ENCODE data around the gene DNM3.

Gene DNM3

GRCh38 chr1:172289448-172289847 is 448.1 kb downstream of the DNM3 start:
- Histone ChIP-seq H4K8ac (ENCODE audit: low read length) (no peak overlapping the region), H3K4me3 (ENCODE audit: insufficient read depth in 1 of 2, low read depth in 1 of 2, low read length in 2 of 2) (no peak overlapping the region), H3K27me3 (ENCODE audit: control insufficient read depth in 1 of 2, insufficient read depth in 1 of 2, low read length in 2 of 2) (no peaks in the 10 kb centered on the region), H3K14ac (ENCODE audit: low read length in 2 of 2) (no peak overlapping the region), H3K79me1 (replicated peaks; ENCODE audit: low read length, poor library complexity, severe bottlenecking) (peaks cover 6% of the 10 kb centered on the region), H3K18ac (ENCODE audit: low read depth in 1 of 2, low read length in 2 of 2) (no peak overlapping the region), H2BK15ac (ENCODE audit: low read depth, poor library complexity, severe bottlenecking) (no peak overlapping the region), H2BK120ac (ENCODE audit: low read depth, low read length) (no peak overlapping the region), H3K9ac (ENCODE audit: low read length) (no peak overlapping the region), H3K27ac (ENCODE audit: low read length, poor library complexity, severe bottlenecking) (no peak overlapping the region), H3K23ac (ENCODE audit: low read length in 2 of 2) (no peak overlapping the region), H4K91ac (ENCODE audit: low read length) (no peak overlapping the region), H3K36me3 (ENCODE audit: control insufficient read depth in 1 of 2, insufficient read depth in 2 of 2, low read depth in 1 of 2, low read length in 2 of 2) (no peaks in the 10 kb centered on the region), H3K4ac (ENCODE audit: low read depth in 1 of 2, low read length in 2 of 2) (no peak overlapping the region), H2AFZ (ENCODE audit: low read depth, low read length) (no peak overlapping the region), H2BK5ac (ENCODE audit: low read depth, low read length, poor library complexity, severe bottlenecking) (no peak overlapping the region), H3K9me3 (ENCODE audit: control insufficient read depth, low read length) (no peaks in the 10 kb centered on the region), H2AK5ac (ENCODE audit: low read length, severe bottlenecking) (no peak overlapping the region), H3K4me2 (ENCODE audit: low read length, poor library complexity, severe bottlenecking) (no peak overlapping the region), H2BK12ac (ENCODE audit: low read length in 2 of 2) (no peak overlapping the region), H3K4me1 (ENCODE audit: control insufficient read depth, insufficient read depth, low read depth, low read length) (no peaks in the 10 kb centered on the region)
- no CpG with 5 or more reads among the region's 2 CpGs for WGBS
- no peak for DNase-seq

- peaks cover 5% of the 10 kb centered on the region for H3K79me1 ChIP-seq (replicated peaks; ENCODE audit: low read length, poor library complexity, severe bottlenecking)
- peak overlapping the region; percentile 73 for H4K91ac ChIP-seq (ENCODE audit: low read length)
- no peaks in the 10 kb centered on the region for H3K4me1 ChIP-seq (ENCODE audit: control insufficient read depth, insufficient read depth, low read depth, low read length)
- H3K14ac ChIP-seq (ENCODE audit: low read length in 2 of 2) = no peak overlapping the region
- no peak overlapping the region for H3K4me3 ChIP-seq (ENCODE audit: insufficient read depth in 1 of 2, low read depth in 1 of 2, low read length in 2 of 2)
- no peak for DNase-seq
- no peaks in the 10 kb centered on the region for H3K27me3 ChIP-seq (ENCODE audit: control insufficient read depth in 1 of 2, insufficient read depth in 1 of 2, low read length in 2 of 2)
- no peak overlapping the region for H2BK15ac ChIP-seq (ENCODE audit: low read depth, poor library complexity, severe bottlenecking)
- no peak overlapping the region for H3K27ac ChIP-seq (ENCODE audit: low read length, poor library complexity, severe bottlenecking)
- peak overlapping the region in 1 of 2 experiments; percentile 85 for H2BK12ac ChIP-seq (ENCODE audit: low read length in 2 of 2)
- H3K9ac ChIP-seq (ENCODE audit: low read length) = no peak overlapping the region
- 100% methylated on average over 3 of the region's 3 CpGs for WGBS
- H3K9me3 ChIP-seq (ENCODE audit: control insufficient read depth, low read length) = no peaks in the 10 kb centered on the region
- no peak overlapping the region for H4K8ac ChIP-seq (ENCODE audit: low read length)
- H3K4me2 ChIP-seq (ENCODE audit: low read length, poor library complexity, severe bottlenecking) = no peak overlapping the region
- H2BK5ac ChIP-seq (ENCODE audit: low read depth, low read length, poor library complexity, severe bottlenecking) = no peak overlapping the region
- no peak overlapping the region for H2BK120ac ChIP-seq (ENCODE audit: low read depth, low read length)
- no peak overlapping the region for H2AFZ ChIP-seq (ENCODE audit: low read depth, low read length)
- no peak overlapping the region for H2AK5ac ChIP-seq (ENCODE audit: low read length, severe bottlenecking)
- H3K18ac ChIP-seq (ENCODE audit: low read depth in 1 of 2, low read length in 2 of 2) = peak overlapping the region in 1 of 2 experiments; percentile 25
- no peaks in the 10 kb centered on the region for H3K36me3 ChIP-seq (ENCODE audit: control insufficient read depth in 1 of 2, insufficient read depth in 2 of 2, low read depth in 1 of 2, low read length in 2 of 2)
- H3K4ac ChIP-seq (ENCODE audit: low read depth in 1 of 2, low read length in 2 of 2) = no peak overlapping the region
- H3K23ac ChIP-seq (ENCODE audit: low read length in 2 of 2) = no peak overlapping the region
Measured at GRCh38 chr1:172292840-172293239, 451.5 kb downstream of the DNM3 start.

GRCh38 chr1:172293429-172293828 is 452.1 kb downstream of the DNM3 start:
- Histone ChIP-seq H2AK5ac (ENCODE audit: low read length, severe bottlenecking) (no peak overlapping the region), H3K4ac (ENCODE audit: low read depth in 1 of 2, low read length in 2 of 2) (no peak overlapping the region), H2BK12ac (ENCODE audit: low read length in 2 of 2) (no peak overlapping the region), H3K36me3 (ENCODE audit: control insufficient read depth in 1 of 2, insufficient read depth in 2 of 2, low read depth in 1 of 2, low read length in 2 of 2) (no peaks in the 10 kb centered on the region), H2BK5ac (ENCODE audit: low read depth, low read length, poor library complexity, severe bottlenecking) (no peak overlapping the region), H3K27me3 (ENCODE audit: control insufficient read depth in 1 of 2, insufficient read depth in 1 of 2, low read length in 2 of 2) (no peaks in the 10 kb centered on the region), H3K23ac (ENCODE audit: low read length in 2 of 2) (no peak overlapping the region), H3K14ac (ENCODE audit: low read length in 2 of 2) (no peak overlapping the region), H2BK15ac (ENCODE audit: low read depth, poor library complexity, severe bottlenecking) (no peak overlapping the region), H3K4me2 (ENCODE audit: low read length, poor library complexity, severe bottlenecking) (no peak overlapping the region), H3K4me3 (ENCODE audit: insufficient read depth in 1 of 2, low read depth in 1 of 2, low read length in 2 of 2) (no peak overlapping the region), H3K27ac (ENCODE audit: low read length, poor library complexity, severe bottlenecking) (no peak overlapping the region), H4K91ac (ENCODE audit: low read length) (no peak overlapping the region), H3K9ac (ENCODE audit: low read length) (no peak overlapping the region), H3K9me3 (ENCODE audit: control insufficient read depth, low read length) (no peaks in the 10 kb centered on the region), H4K8ac (ENCODE audit: low read length) (no peak overlapping the region), H3K79me1 (replicated peaks; ENCODE audit: low read length, poor library complexity, severe bottlenecking) (peaks cover 2% of the 10 kb centered on the region), H3K18ac (ENCODE audit: low read depth in 1 of 2, low read length in 2 of 2) (no peak overlapping the region), H3K4me1 (ENCODE audit: control insufficient read depth, insufficient read depth, low read depth, low read length) (no peaks in the 10 kb centered on the region), H2BK120ac (ENCODE audit: low read depth, low read length) (no peak overlapping the region), H2AFZ (ENCODE audit: low read depth, low read length) (no peak overlapping the region)
- 39% methylated on average over 1 of the region's 2 CpGs for WGBS
- peak; percentile 63 for DNase-seq

GRCh38 chr1:172298141-172298540 is 456.8 kb downstream of the DNM3 start:
- Histone ChIP-seq H2BK5ac (ENCODE audit: low read depth, low read length, poor library complexity, severe bottlenecking) (no peak overlapping the region), H3K36me3 (ENCODE audit: control insufficient read depth in 1 of 2, insufficient read depth in 2 of 2, low read depth in 1 of 2, low read length in 2 of 2) (peaks cover 0 to 10% of the 10 kb centered on the region in 2 experiments), H3K4ac (ENCODE audit: low read depth in 1 of 2, low read length in 2 of 2) (no peak overlapping the region), H3K4me2 (ENCODE audit: low read length, poor library complexity, severe bottlenecking) (no peak overlapping the region), H3K14ac (ENCODE audit: low read length in 2 of 2) (no peak overlapping the region), H3K23ac (ENCODE audit: low read length in 2 of 2) (no peak overlapping the region), H4K8ac (ENCODE audit: low read length) (no peak overlapping the region), H3K4me1 (ENCODE audit: control insufficient read depth, insufficient read depth, low read depth, low read length) (no peaks in the 10 kb centered on the region), H2BK12ac (ENCODE audit: low read length in 2 of 2) (peak overlapping the region in 1 of 2 experiments; percentile 54), H3K18ac (ENCODE audit: low read depth in 1 of 2, low read length in 2 of 2) (peak overlapping the region in 1 of 2 experiments; percentile 21), H2BK120ac (ENCODE audit: low read depth, low read length) (peak overlapping the region; percentile 34), H3K27ac (ENCODE audit: low read length, poor library complexity, severe bottlenecking) (no peak overlapping the region), H4K91ac (ENCODE audit: low read length) (peak overlapping the region; percentile 27), H2AFZ (ENCODE audit: low read depth, low read length) (no peak overlapping the region), H3K4me3 (ENCODE audit: insufficient read depth in 1 of 2, low read depth in 1 of 2, low read length in 2 of 2) (no peak overlapping the region), H3K9ac (ENCODE audit: low read length) (peak overlapping the region; percentile 21), H3K79me1 (replicated peaks; ENCODE audit: low read length, poor library complexity, severe bottlenecking) (peaks cover 2% of the 10 kb centered on the region), H3K27me3 (ENCODE audit: control insufficient read depth in 1 of 2, insufficient read depth in 1 of 2, low read length in 2 of 2) (no peaks in the 10 kb centered on the region), H2BK15ac (ENCODE audit: low read depth, poor library complexity, severe bottlenecking) (no peak overlapping the region), H3K9me3 (ENCODE audit: control insufficient read depth, low read length) (peaks cover 3% of the 10 kb centered on the region), H2AK5ac (ENCODE audit: low read length, severe bottlenecking) (no peak overlapping the region)
- DNase-seq = peak; percentile 33
- 83% methylated on average over 3 of the region's 3 CpGs for WGBS
